Spleen (tissue), 7 donors: Measurements from ENCODE around the gene SPINDOC.

Experiments used
- CTCF ChIP-seq, 11 experiments: fragments of 200-600 bp in 7 of 11; fragments of 450-650 bp in 4 of 11; sonication (generic) in 4 of 11; IDR thresholded peaks in 8 of 11; conservative IDR thresholded peaks in 3 of 11; 1 replicate in 7 of 11; 2 replicates in 4 of 11; pipeline versions ENCODE4 v1.4.0 to v1.8.0; 2016 to 2021; ENCODE audit warnings: antibody characterized with exemption in 11 of 11, inconsistent platforms in 4 of 11, mild to moderate bottlenecking in 1 of 11
- POLR2A ChIP-seq, 3 donors: fragments of 450-650 bp; IDR thresholded peaks; one replicate each; pipeline ENCODE4 v1.5.1; 2017; ENCODE audit warnings: antibody characterized with exemption in 3 of 3, mild to moderate bottlenecking in 1 of 3
- POLR2AphosphoS5 ChIP-seq, 3 donors: sonication (generic); formaldehyde crosslinking; IDR thresholded peaks; one replicate each; pipeline ENCODE4 v1.5.1; 2017; ENCODE audit warnings: antibody characterized with exemption in 3 of 3
- donor health status: DM: no; HTN: no; CAD: no; lungs with moderate emphysema.
- donor health status: DM: no; HTN: no; CAD: no.
- donor health status: DM: no; HTN: no; CAD: no.

- TF ChIP-seq CTCF (IDR thresholded peaks at IDR 0.05 in 8 of 11, conservative IDR thresholded peaks at IDR 0.05 in 3 of 11) = no peak
- no peak for TF ChIP-seq POLR2A (IDR thresholded peaks at IDR 0.05)
- TF ChIP-seq POLR2AphosphoS5 (IDR thresholded peaks at IDR 0.05) = no peak
These were observed 38.1 kb downstream of the SPINDOC start for GRCh38 chr11:63851364-63851763.
